SK-N-SH (cell line): ENCODE measurements around the gene RDX.

ENCODE experiments used
- EP300 ChIP-seq, 2 experiments: IDR thresholded peaks; 2 replicates each; pipeline versions ENCODE4 v1.4.0 to v1.6.1; 2012; ENCODE audit warnings: borderline replicate concordance in 1 of 2, low read depth in 1 of 2, low read length in 1 of 2
- EZH2phosphoT487 ChIP-seq: fragments of 200-600 bp; sonication (generic); IDR thresholded peaks from 2 replicates; pipeline ENCODE4 v1.6.1; 2017; ENCODE audit warnings: low read depth, mixed run types, mild to moderate bottlenecking, antibody characterized with exemption, moderate library complexity, borderline replicate concordance
- PBX3 ChIP-seq: IDR thresholded peaks from 2 replicates; pipeline ENCODE4; 2012
- RAD21 ChIP-seq: IDR thresholded peaks from 2 replicates; pipeline ENCODE4 v1.6.1; 2012; ENCODE audit warnings: mild to moderate bottlenecking, low read length
- RFX5 ChIP-seq: IDR thresholded peaks from 2 replicates; pipeline ENCODE4 v1.6.1; 2012; ENCODE audit warnings: mild to moderate bottlenecking, improper control_type of control experiment, low read length
- TEAD4 ChIP-seq: IDR thresholded peaks from 2 replicates; pipeline ENCODE4 v1.4.0; 2012; ENCODE audit warnings: mild to moderate bottlenecking, borderline replicate concordance; ENCODE audit not compliant: insufficient read depth
- TF ChIP-seq, protein P1 (sequence below): fragments of 200-600 bp; sonication (generic); IDR thresholded peaks from 2 replicates; pipeline ENCODE4 v1.6.1; 2017; ENCODE audit warnings: antibody characterized with exemption, mild to moderate bottlenecking, moderate library complexity

GRCh38 chr11:110126936-110127335 is 169.5 kb downstream of the RDX start:
- TF ChIP-seq TEAD4 (no peak), EZH2phosphoT487 (no peak), EP300 (IDR thresholded peaks at IDR 0.05; ENCODE audit: borderline replicate concordance in 1 of 2, low read depth in 1 of 2, low read length in 1 of 2) (no peak), PBX3 (no peak), RAD21 (no peak), RFX5 (no peak)
- TF ChIP-seq, protein P1, sequence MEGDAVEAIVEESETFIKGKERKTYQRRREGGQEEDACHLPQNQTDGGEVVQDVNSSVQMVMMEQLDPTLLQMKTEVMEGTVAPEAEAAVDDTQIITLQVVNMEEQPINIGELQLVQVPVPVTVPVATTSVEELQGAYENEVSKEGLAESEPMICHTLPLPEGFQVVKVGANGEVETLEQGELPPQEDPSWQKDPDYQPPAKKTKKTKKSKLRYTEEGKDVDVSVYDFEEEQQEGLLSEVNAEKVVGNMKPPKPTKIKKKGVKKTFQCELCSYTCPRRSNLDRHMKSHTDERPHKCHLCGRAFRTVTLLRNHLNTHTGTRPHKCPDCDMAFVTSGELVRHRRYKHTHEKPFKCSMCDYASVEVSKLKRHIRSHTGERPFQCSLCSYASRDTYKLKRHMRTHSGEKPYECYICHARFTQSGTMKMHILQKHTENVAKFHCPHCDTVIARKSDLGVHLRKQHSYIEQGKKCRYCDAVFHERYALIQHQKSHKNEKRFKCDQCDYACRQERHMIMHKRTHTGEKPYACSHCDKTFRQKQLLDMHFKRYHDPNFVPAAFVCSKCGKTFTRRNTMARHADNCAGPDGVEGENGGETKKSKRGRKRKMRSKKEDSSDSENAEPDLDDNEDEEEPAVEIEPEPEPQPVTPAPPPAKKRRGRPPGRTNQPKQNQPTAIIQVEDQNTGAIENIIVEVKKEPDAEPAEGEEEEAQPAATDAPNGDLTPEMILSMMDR = no peak
